Fibroblast of lung (primary cell): ENCODE measurements around the gene PKIB.

Source experiments
- CTCF ChIP-seq, 2 donors: IDR thresholded peaks in 1 of 2; conservative IDR thresholded peaks in 1 of 2; 1 replicate in 1 of 2; 2 replicates in 1 of 2; pipeline ENCODE4 v1.5.1; 2011 to 2012; ENCODE audit warnings: low read length in 2 of 2, control low read depth in 1 of 2, inconsistent platforms in 1 of 2, low read depth in 1 of 2, mild to moderate bottlenecking in 1 of 2
- EZH2 ChIP-seq: IDR thresholded peaks from 2 replicates; pipeline ENCODE4 v1.5.1; 2012; ENCODE audit warnings: low read length, control low read depth, mild to moderate bottlenecking; ENCODE audit errors: missing control alignments

GRCh38 chr6:122766256-122766655 lies 156.1 kb downstream of the PKIB start:
- no peak for TF ChIP-seq CTCF (conservative IDR thresholded peaks at IDR 0.05 in 1 of 2, IDR thresholded peaks at IDR 0.05 in 1 of 2; ENCODE audit: low read depth in 1 of 2, low read length in 2 of 2)
- no peak for TF ChIP-seq EZH2
